Mucosa of descending colon (tissue), 3 donors: ENCODE results near the gene IFNAR1. TPM values are rescaled to one million over a fixed set of nuclear protein-coding genes. Genes with fewer than 3 reads are reported as not detected.
"Not testable (repeated sequence)": the region's sequence is repeated elsewhere in the genome, so short reads cannot be mapped to it uniquely, and the experiment has no call there.

ENCODE experiments used
- ATAC-seq: fragments of 200-7000 bp; cut with Tn5 transposase; one replicate; pipeline ENCODE4 v1.9.1; 2020; ENCODE audit warnings: mild to moderate bottlenecking, moderate library complexity
- DNase-seq, 3 donors: peaks; one replicate each; pipeline ENCODE4 v3.0.0-alpha.2; 2020
- H3K36me3 ChIP-seq: fragments of 200-600 bp; one replicate; pipeline ENCODE4 v1.8.0; 2021; ENCODE audit warnings: low read depth, mild to moderate bottlenecking
- H3K4me1 ChIP-seq: fragments of 200-600 bp; one replicate; pipeline ENCODE4 v1.8.0; 2021; ENCODE audit warnings: low read depth, mild to moderate bottlenecking
- H3K4me3 ChIP-seq: fragments of 200-600 bp; one replicate; pipeline ENCODE4 v1.8.0; 2021; ENCODE audit warnings: mild to moderate bottlenecking
- H3K9me3 ChIP-seq: fragments of 200-600 bp; one replicate; pipeline ENCODE4 v1.8.0; 2021; ENCODE audit warnings: mild to moderate bottlenecking
- intact Hi-C, 2 donors: fragments of 100-400 bp; cut with DNase I in 1 of 2; cut with micrococcal nuclease in 1 of 2; formaldehyde crosslinking; loops; one replicate each; pipeline versions ENCODE4 v1.11.0 to v1.11.1; 2022; cut with DNase I, micrococcal nuclease
- total RNA-seq, 3 donors: library from RNA; stranded (reverse); fragmentation: NEBNext Ultra II Directional in 2 of 3; extraction: Animal tissue kit (Norgen Biotek cat#: 25700) in 2 of 3; gene quantifications; one replicate each; pipeline versions ENCODE4 v1.2.1 to v1.2.4, GENCODE V29; 2021 to 2023
- TF ChIP-seq, protein P1 (sequence below): fragments of 200-600 bp; IDR thresholded peaks from one replicate; pipeline ENCODE4 v1.8.0; 2022; ENCODE audit warnings: antibody characterized with exemption, mild to moderate bottlenecking
- donor health status: DM: no; HTN: no; CAD: no; lungs with moderate emphysema.
- donor health status: DM: no; HTN: no; CAD: no.
- donor health status: DM: no; HTN: yes; CAD: no.

Gene IFNAR1
- total RNA-seq, 3 donors from 2014 or later: 41.9 to 49.5 (median 43.3) TPM

DNA sequence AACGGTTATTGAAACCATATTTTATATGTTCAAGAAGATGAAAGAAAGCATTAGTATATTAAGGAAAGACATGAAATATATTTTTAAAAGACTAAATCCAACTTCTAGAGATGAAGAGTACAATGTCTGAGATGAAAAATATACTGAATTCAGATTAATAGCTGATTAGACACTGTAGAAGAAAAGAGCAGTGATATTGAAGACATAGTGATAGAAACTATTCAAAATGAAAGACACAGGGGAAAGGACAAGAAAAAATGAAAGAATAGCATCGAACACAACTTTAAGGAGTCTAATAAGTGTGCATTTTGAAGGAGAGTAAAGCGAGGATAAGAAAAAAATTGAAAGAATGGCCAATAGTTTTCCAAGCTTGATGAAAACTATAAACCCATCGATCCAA is 11.2 kb upstream of the IFNAR1 start:
- TF ChIP-seq, protein P1, sequence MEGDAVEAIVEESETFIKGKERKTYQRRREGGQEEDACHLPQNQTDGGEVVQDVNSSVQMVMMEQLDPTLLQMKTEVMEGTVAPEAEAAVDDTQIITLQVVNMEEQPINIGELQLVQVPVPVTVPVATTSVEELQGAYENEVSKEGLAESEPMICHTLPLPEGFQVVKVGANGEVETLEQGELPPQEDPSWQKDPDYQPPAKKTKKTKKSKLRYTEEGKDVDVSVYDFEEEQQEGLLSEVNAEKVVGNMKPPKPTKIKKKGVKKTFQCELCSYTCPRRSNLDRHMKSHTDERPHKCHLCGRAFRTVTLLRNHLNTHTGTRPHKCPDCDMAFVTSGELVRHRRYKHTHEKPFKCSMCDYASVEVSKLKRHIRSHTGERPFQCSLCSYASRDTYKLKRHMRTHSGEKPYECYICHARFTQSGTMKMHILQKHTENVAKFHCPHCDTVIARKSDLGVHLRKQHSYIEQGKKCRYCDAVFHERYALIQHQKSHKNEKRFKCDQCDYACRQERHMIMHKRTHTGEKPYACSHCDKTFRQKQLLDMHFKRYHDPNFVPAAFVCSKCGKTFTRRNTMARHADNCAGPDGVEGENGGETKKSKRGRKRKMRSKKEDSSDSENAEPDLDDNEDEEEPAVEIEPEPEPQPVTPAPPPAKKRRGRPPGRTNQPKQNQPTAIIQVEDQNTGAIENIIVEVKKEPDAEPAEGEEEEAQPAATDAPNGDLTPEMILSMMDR: no peak
- Histone ChIP-seq H3K4me1 (no peaks in the 10 kb centered on the region), H3K36me3 (no peaks in the 10 kb centered on the region), H3K9me3 (no peaks in the 10 kb centered on the region), H3K4me3 (no peak overlapping the region)
- intact Hi-C loops: no loop called here
- no peak for DNase-seq
- ATAC-seq: no peak

DNA sequence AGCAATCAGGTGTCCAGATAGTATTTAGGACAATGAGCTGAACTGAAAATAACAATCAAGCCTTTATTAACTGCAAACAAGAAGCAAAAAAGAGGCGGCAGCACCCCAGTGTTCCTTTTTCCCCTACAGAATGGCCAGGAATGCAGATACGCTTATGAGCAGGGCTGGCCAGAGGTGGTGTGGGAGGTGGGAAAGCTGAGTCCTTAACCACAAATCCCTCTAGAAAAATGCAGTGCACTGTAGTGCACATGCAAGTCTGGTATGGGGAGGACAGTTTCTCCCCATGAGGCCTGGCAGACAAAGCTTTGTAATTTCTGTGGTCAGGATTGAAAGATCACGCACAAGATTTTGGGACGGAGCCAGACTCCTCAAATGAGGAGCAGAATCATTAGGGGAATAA is 10.7 kb upstream of the IFNAR1 start:
- intact Hi-C loops: no loop called here
- no peak for ATAC-seq
- Histone ChIP-seq H3K4me1 (no peaks in the 10 kb centered on the region), H3K36me3 (no peaks in the 10 kb centered on the region), H3K9me3 (no peaks in the 10 kb centered on the region), H3K4me3 (no peak overlapping the region)
- TF ChIP-seq, protein P1: no peak
- no peak for DNase-seq

DNA sequence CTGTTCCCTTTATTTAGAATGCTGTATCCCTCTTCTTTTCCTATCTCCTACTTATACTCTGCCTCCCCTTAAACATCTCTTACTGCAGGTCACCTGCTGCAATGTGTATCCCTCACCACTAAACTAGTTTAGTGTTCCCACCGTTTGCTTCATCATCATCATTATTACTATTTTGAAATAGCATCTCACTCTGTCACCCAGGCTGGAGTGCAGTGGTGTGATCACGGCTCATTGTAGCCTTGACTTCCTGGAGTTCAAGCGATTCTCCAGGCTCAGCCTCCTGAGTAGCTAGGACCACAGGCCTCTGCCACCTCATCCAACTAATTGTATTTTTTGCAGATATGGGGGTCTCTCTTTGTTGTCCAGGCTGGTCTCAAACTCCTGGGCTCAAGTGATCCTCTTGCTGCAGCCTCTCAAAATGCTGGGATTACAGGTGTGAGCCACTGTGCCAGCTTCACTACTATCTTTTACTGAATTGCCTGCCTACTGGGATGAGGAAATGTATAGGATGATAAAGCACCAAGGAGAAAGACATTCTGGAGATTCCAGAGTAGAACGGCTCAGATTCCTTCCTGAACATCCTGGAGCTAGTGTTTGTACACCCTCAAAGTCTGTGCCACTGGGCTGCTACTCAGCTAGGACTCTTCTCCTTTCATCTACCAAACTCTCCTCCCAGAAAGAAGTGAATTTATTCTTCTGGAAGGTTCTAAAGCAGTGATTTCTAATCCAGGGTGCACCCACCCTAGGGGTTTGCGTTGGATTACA is 8.6 kb upstream of the IFNAR1 start:
- ATAC-seq: no peak
- no peaks in the 10 kb centered on the region for H3K36me3 ChIP-seq
- intact Hi-C loops: no loop called here

DNA sequence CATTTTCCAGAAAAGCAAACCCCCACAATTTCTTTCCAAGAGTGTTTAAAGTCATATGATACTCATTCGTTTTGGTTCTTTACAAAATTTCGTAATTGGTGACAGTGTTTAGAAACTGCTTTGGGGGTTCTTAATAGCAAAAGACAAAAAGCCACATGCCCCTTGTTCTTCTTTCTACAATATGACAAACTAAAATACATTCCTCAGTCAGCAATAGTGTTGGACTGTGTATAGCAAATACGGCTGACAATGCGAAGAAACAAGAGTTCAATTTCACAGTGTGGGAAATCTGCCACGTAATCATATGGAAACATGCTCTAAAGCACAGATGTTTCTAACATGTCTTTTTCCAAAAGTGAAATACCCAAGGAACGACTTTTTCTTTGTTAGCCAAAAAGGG is 7.6 kb upstream of the IFNAR1 start:
- Histone ChIP-seq H3K9me3 (no peaks in the 10 kb centered on the region), H3K4me1 (no peaks in the 10 kb centered on the region), H3K4me3 (no peak overlapping the region), H3K36me3 (no peaks in the 10 kb centered on the region)
- no peak for ATAC-seq
- TF ChIP-seq, protein P1: no peak
- no peak for DNase-seq
- intact Hi-C loops: no loop called here

More for the DNA sequence above, 8.6 kb upstream of the IFNAR1 start:
- TF ChIP-seq, protein P1: no peak
- Histone ChIP-seq H3K4me3 (no peak overlapping the region), H3K9me3 (no peaks in the 10 kb centered on the region), H3K4me1 (no peaks in the 10 kb centered on the region)
- DNase-seq: no peak

DNA sequence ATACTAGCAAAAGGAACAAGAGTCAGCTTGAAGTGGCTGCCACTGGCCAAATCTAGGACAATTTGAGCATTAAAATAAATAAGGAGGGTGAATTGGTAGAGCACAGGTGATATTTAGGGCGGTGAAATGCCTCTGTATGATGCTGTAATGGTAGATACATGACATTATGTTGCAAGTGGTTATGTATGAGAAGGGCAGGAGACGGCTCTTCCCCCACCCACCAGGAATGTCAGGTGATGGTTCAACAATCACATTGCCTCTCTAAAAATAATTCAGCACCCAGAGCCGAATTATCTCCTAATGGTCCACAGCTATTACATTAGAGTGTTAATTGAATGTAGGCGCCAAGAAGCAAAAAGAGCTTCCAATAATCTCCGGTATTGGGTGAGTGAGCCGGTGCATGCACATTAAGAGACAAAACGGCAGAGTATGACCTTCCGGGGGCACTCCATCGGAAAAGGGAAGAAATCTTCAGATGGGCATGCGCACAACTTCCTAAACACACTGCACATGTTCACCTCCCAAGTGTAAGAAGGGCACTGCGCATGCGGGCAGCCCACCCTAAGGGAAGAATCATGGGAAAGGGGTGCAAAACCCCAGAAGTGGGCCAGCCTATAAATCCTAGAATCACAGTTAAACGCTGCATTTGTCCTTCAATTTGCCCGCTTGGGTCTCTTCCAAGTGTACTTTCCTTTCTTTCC is 6.8 kb upstream of the IFNAR1 start:
- no peaks in the 10 kb centered on the region for H3K36me3 ChIP-seq
- no peak overlapping the region for H3K4me3 ChIP-seq
- DNase-seq (no peak), ATAC-seq (no peak)
- no peaks in the 10 kb centered on the region for H3K4me1 ChIP-seq
- intact Hi-C loops: no loop called here
- TF ChIP-seq, protein P1: no peak
- no peaks in the 10 kb centered on the region for H3K9me3 ChIP-seq

DNA sequence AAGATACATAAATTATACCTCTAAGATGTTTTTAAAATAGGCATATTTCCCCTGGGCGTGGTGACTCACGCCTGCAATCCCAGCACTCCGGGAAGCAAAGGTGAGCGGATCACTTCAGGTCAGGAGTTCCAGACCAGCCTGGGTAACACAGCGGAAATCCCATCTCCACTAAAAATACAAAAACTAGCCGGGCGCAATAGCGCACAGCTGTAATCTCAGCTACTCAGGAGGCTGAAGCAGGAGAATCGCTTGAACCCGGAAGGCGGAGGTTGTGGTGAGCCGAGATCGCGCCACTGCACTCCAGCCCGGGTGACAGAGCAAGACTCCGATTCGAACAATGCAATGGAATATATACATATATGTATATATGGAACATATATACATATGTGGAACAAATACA is 3.8 kb upstream of the IFNAR1 start:
- H3K4me1 ChIP-seq, H3K4me3 ChIP-seq, ATAC-seq, H3K9me3 ChIP-seq, DNase-seq, intact Hi-C loops, H3K36me3 ChIP-seq: not testable (repeated sequence)

DNA sequence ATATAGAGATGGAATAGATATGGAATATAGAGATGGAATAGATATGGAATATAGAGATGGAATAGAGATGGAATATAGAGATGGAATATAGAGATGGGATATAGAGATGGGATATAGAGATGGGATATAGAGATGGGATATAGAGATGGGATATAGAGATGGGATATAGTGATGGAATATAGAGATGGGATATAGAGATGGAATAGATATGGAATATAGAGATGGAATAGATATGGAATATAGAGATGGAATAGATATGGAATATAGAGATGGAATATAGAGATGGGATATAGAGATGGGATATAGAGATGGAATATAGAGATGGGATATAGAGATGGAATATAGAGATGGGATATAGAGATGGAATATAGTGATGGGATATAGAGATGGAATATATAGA is 1.2 kb upstream of the IFNAR1 start:
- H3K4me3 ChIP-seq, DNase-seq, ATAC-seq, H3K36me3 ChIP-seq, H3K9me3 ChIP-seq, intact Hi-C loops: not testable (repeated sequence)
- H3K4me1 ChIP-seq: peaks cover 15% of the 10 kb centered on the region
